Testis (tissue), 3 donors: ENCODE data around the gene SKP1. TPM values are rescaled to one million over a fixed set of nuclear protein-coding genes. Genes with fewer than 3 reads are reported as not detected.

Source experiments
- DNase-seq: peaks from one replicate; pipeline ENCODE4 v3.0.0-alpha.2; 2019
- H3K27ac ChIP-seq, 2 donors: fragments of 200-600 bp; sonication (generic); one replicate each; pipeline ENCODE4 v1.5.1; 2019
- H3K27me3 ChIP-seq: fragments of 200-600 bp; sonication (generic); one replicate; pipeline ENCODE4 v1.5.1; 2019
- H3K36me3 ChIP-seq: fragments of 200-600 bp; sonication (generic); one replicate; pipeline ENCODE4 v1.5.1; 2017; ENCODE audit warnings: low read depth; ENCODE audit errors: missing control alignments
- H3K4me1 ChIP-seq: fragments of 200-600 bp; sonication (generic); one replicate; pipeline ENCODE4 v1.5.1; 2019
- H3K4me3 ChIP-seq, 2 donors: fragments of 200-600 bp; sonication (generic); one replicate each; pipeline ENCODE4 v1.5.1; 2017 to 2019
- H3K9me3 ChIP-seq: fragments of 200-600 bp; sonication (generic); one replicate; pipeline ENCODE4 v1.5.1; 2017
- POLR2A ChIP-seq: fragments of 450-650 bp; IDR thresholded peaks from one replicate; pipeline ENCODE4 v1.6.1; 2017; ENCODE audit warnings: antibody characterized with exemption, mild to moderate bottlenecking, moderate library complexity
- WGBS, 2 donors: methylation state at CpG; one replicate each; pipeline ENCODE4 v1.1.5; 2018; 5-methylcytosine and 5-hydroxymethylcytosine counted together
- intact Hi-C: fragments of 100-400 bp; cut with DNase I; formaldehyde crosslinking; loops from one replicate; pipeline ENCODE4 v1.15.1; 2023; ENCODE audit warnings: low total_unique reads
- polyA plus RNA-seq: library from polyadenylated mRNA; stranded (reverse); fragments of 350-450 nt; fragmentation: Illumina TruSeq; extraction: RNeasy Lipid Tissue Mini Kit (QIAGEN cat#74804); gene quantifications from one replicate; pipeline ENCODE4 v1.2.3, GENCODE V29; 2014; ENCODE audit warnings: low read depth, low replicate concordance; ENCODE audit not compliant: insufficient read depth
- total RNA-seq, 2 donors: library from RNA; depleted of rRNA; stranded (reverse); fragments of >200 nt; gene quantifications; one replicate each; pipeline ENCODE4 v1.2.3, GENCODE V29; 2016
- TF ChIP-seq, protein P1 (sequence below), 3 experiments: fragments of 450-650 bp in 2 of 3; fragments of 200-600 bp in 1 of 3; sonication (generic) in 1 of 3; IDR thresholded peaks; one replicate each; pipeline ENCODE4 v1.5.1; 2016 to 2019; ENCODE audit warnings: antibody characterized with exemption in 3 of 3, mild to moderate bottlenecking in 2 of 3, moderate library complexity in 1 of 3

SKP1 gene
- total and polyA plus RNA-seq, 3 donors from 2014 or later: 336 to 919 (median 459) TPM

DNA sequence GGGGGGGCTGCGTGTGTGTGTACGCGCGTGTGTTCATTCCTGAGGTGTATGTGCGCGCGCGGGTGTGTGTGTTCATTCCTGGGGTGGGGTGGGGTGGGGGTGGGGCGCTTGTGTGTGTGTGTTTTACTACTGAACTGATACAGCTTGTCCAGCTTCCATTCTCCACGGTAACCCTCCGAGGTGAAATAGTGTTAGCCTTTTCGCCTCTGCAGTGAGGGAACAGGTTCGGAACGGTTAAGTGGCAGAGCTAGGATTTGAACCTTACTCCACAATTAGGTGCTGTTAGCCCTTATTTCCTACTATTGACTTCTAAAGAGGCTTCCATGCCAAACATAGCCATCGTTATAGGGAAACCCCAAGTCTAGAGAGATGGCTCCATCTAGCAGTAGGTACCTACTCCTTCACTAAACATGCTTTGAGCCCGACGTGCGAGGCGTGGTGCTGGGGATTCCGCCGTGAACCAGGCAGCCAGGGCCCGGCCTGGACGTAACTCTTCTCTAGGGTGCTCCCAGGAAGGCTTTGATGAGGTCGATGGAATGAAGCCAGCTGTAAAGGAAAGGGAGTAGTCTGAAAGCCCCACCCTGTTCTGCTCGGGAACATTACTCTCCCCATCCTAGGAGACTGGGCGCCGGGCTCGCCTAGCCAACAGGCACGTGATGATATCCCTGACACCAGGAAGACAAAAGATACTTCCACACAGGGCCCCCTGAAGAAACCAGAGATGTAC is 782 bp upstream of the SKP1 start:
- WGBS, 2 donors: 7 to 14% methylated on average over 12 to 29 of the region's 29 CpGs
- TF ChIP-seq, protein P1, sequence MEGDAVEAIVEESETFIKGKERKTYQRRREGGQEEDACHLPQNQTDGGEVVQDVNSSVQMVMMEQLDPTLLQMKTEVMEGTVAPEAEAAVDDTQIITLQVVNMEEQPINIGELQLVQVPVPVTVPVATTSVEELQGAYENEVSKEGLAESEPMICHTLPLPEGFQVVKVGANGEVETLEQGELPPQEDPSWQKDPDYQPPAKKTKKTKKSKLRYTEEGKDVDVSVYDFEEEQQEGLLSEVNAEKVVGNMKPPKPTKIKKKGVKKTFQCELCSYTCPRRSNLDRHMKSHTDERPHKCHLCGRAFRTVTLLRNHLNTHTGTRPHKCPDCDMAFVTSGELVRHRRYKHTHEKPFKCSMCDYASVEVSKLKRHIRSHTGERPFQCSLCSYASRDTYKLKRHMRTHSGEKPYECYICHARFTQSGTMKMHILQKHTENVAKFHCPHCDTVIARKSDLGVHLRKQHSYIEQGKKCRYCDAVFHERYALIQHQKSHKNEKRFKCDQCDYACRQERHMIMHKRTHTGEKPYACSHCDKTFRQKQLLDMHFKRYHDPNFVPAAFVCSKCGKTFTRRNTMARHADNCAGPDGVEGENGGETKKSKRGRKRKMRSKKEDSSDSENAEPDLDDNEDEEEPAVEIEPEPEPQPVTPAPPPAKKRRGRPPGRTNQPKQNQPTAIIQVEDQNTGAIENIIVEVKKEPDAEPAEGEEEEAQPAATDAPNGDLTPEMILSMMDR (IDR thresholded peaks at IDR 0.05): no peak
- no peak for TF ChIP-seq POLR2A
- Histone ChIP-seq H3K9me3 (no peaks in the 10 kb centered on the region), H3K36me3 (no peaks in the 10 kb centered on the region), H3K27me3 (no peaks in the 10 kb centered on the region), H3K27ac (peak overlapping the region; percentile 100), H3K4me3 (peak overlapping the region; percentile 94 to 100), H3K4me1 (peaks cover 25% of the 10 kb centered on the region)
- intact Hi-C loops: no loop called here
- DNase-seq: peak; percentile 65

DNA sequence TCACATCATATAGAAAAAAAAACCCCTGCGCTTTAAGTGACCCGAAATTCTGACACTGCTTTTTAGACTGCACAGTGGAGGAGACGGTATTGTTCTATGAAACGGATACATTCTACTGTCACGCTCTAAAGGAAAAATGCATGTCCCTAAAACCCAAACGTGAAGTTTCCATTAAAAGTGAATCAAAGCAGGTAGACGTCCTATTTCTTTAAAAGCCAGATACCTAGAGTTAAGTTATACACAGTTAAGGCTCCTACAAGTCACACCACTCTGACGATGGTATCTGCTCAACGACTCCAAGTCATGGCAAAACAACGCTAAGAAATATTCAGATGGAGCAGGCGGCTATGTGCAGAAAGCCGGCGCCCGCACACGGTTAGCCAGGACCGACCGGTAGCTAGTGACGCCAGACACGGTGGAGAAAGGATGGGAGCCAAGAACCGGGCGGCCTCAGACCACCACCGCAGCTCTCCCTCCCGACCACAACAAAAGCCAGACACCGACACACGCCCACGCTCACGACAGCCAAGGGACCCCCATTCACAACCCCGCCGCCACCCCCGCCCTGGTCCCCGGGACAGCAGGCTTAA is 734 bp downstream of the SKP1 start:
- intact Hi-C loops: no loop called here
- WGBS, 2 donors: 0 to 1% methylated on average over 10 to 21 of the region's 31 CpGs
- DNase-seq: no peak
- Histone ChIP-seq H3K9me3 (no peaks in the 10 kb centered on the region), H3K27me3 (no peaks in the 10 kb centered on the region), H3K36me3 (no peaks in the 10 kb centered on the region), H3K27ac (peak overlapping the region; percentile 100), H3K4me3 (peak overlapping the region; percentile 94 to 100), H3K4me1 (peaks cover 25% of the 10 kb centered on the region)
- TF ChIP-seq POLR2A: no peak
- TF ChIP-seq, protein P1 (IDR thresholded peaks at IDR 0.05): no peak

DNA sequence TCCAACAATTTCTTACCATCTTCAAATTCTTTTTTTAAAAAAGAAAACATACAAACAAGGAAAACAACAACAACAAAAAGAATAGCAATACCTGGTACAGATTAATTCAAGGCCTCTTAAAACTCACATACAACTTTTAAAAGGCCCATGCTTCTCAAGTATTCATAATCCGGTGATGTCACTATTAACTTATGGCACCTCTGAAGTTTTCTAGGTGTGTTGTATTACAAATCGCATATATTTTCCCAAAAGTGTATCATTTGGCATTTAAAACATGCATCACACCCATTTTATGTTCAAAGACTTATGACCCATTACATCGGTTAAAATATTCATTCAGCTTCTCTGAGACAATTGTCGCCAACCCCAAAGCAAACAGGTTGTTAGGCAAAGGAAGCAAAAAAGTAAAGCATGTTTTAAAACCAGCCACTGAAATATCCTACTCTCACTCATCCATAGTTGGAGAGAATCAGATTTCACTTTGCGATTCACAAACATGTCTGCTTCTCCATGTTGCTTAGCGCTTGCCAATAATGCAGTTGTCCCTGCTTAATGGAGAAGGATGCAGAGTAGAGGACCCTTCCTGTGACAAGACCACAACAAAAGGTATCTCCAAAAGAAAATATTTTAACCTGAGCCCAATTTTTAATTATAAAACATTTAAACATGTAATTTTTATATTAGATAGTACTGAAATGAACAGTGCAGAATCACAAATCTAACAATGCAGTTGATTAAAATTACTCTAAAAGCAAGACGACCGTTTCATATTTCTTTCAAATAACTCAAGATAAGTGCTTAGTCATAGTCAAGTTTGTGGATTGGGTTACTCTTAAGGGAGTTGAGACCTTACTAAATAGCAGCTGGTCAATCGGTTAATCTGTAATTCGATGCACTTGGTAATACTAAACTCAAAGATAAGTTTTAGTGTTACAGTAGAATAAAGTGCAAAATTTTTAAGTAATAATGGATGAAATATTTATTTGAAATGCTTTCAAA is 1.6 kb downstream of the SKP1 start:
- H3K27me3 ChIP-seq: no peaks in the 10 kb centered on the region
- no peaks in the 10 kb centered on the region for H3K36me3 ChIP-seq
- H3K4me3 ChIP-seq: peak overlapping the region; percentile 94 to 100
- no peak for DNase-seq
- H3K27ac ChIP-seq: no peak overlapping the region
- H3K4me1 ChIP-seq: peaks cover 25% of the 10 kb centered on the region
- no peaks in the 10 kb centered on the region for H3K9me3 ChIP-seq
- TF ChIP-seq, protein P1 (IDR thresholded peaks at IDR 0.05): no peak
- no peak for TF ChIP-seq POLR2A
- 8 to 16% methylated on average over 10 of the region's 10 CpGs for WGBS, 2 donors
- intact Hi-C loops: no loop called here

DNA sequence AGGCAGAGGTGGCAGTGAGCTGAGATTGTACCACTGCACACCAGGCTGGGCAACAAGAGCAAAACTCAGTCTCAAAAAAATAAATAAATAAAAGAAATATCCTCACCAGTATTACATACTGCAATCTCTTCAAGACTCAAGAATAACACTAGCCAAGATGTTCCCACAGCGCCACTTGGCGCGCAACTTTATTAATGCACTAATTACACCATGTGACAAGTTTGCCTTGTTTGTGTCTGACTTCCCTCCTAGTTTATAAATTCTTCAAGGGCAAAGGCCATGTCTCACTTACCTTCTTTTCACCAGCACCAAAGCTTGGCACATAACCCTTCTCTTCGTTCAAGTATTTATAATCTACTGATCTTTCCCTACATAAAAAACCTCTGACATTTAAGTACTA is 4.8 kb downstream of the SKP1 start:
- Histone ChIP-seq H3K27ac (no peak overlapping the region), H3K27me3 (no peaks in the 10 kb centered on the region), H3K4me1 (peaks cover 15% of the 10 kb centered on the region), H3K4me3 (no peak overlapping the region), H3K9me3 (no peaks in the 10 kb centered on the region), H3K36me3 (no peaks in the 10 kb centered on the region)
- WGBS, 2 donors: 89 to 91% methylated on average over 4 of the region's 4 CpGs
- TF ChIP-seq POLR2A: no peak
- TF ChIP-seq, protein P1 (IDR thresholded peaks at IDR 0.05): no peak
- DNase-seq: no peak
- intact Hi-C loops: no loop called here
